T-cell (primary cell): ENCODE results near the gene ANAPC4. TPM values are rescaled to one million over a fixed set of nuclear protein-coding genes. Genes with fewer than 3 reads are reported as not detected.

Experiments
- ATAC-seq, 4 experiments: fragments of 200-7000 bp in 3 of 4; fragments of 150-1000 bp in 1 of 4; cut with Tn5 transposase; replicated peaks in 1 of 4; 1 replicate in 3 of 4; 2 replicates in 1 of 4; pipeline ENCODE4 v1.10.0; 2021; ENCODE audit warnings: moderate library complexity in 3 of 4, mild to moderate bottlenecking in 2 of 4, moderate number of reproducible peaks in 1 of 4
- CTCF ChIA-PET, 2 donors: fragments of 300-600 bp; sonication (Branson Sonifier 250); formaldehyde crosslinking; loops; one replicate each; lab custom pipeline; 2022; ENCODE audit warnings: antibody characterized with exemption in 2 of 2; lab: Charles Lee
- POLR2A ChIA-PET, 2 donors: fragments of 300-600 bp; sonication (Branson Sonifier 250); formaldehyde crosslinking; loops; one replicate each; lab custom pipeline; 2022; ENCODE audit warnings: antibody characterized with exemption in 2 of 2; lab: Charles Lee
- DNase-seq, 35 experiments: peaks; one replicate each; pipeline versions ENCODE4 v3.0.0 to v3.0.0-alpha.2; 2013 to 2023
- H3K27ac ChIP-seq: one replicate; pipeline ENCODE4 v1.5.1; 2013; ENCODE audit warnings: low read length
- H3K27me3 ChIP-seq, 2 experiments: replicated peaks in 1 of 2; 1 replicate in 1 of 2; 2 replicates in 1 of 2; pipeline versions ENCODE4 v1.6.1 to v1.7.0; 2013; ENCODE audit warnings: low read length in 1 of 2, mixed read lengths in 1 of 2; ENCODE audit not compliant: control insufficient read depth in 2 of 2, insufficient read depth in 2 of 2; ENCODE audit errors: extremely low read depth in 1 of 2
- H3K36me3 ChIP-seq, 2 donors: 1 replicate in 1 of 2; 2 replicates in 1 of 2; pipeline versions ENCODE4 v1.6.1 to v1.7.0; 2013; ENCODE audit warnings: low read length in 1 of 2; ENCODE audit not compliant: control insufficient read depth in 2 of 2, insufficient read depth in 1 of 2; ENCODE audit errors: extremely low read depth in 1 of 2
- H3K4me1 ChIP-seq, 2 experiments: 1 replicate in 1 of 2; 2 replicates in 1 of 2; pipeline versions ENCODE4 v1.6.1 to v1.7.0; 2013; ENCODE audit warnings: low read length in 2 of 2, mixed read lengths in 1 of 2; ENCODE audit not compliant: insufficient read depth in 2 of 2, control insufficient read depth in 1 of 2; ENCODE audit errors: extremely low read depth in 1 of 2
- H3K4me3 ChIP-seq, 2 donors: 1 replicate in 1 of 2; 2 replicates in 1 of 2; pipeline versions ENCODE4 v1.5.1 to v1.7.0; 2013; ENCODE audit warnings: mild to moderate bottlenecking in 2 of 2, low read length in 1 of 2, moderate library complexity in 1 of 2; ENCODE audit not compliant: control insufficient read depth in 1 of 2; ENCODE audit errors: extremely low read depth in 1 of 2
- H3K9me3 ChIP-seq: 2 replicates; pipeline ENCODE4 v1.7.0; 2013
- H3K27ac Mint-ChIP-seq, 2 donors: one replicate each; pipeline ENCODE4 v1.8.0; 2020 to 2021; ENCODE audit warnings: mild to moderate bottlenecking in 2 of 2, mixed read lengths in 2 of 2
- H3K27me3 Mint-ChIP-seq, 2 donors: one replicate each; pipeline ENCODE4 v1.8.0; 2021 to 2022; ENCODE audit warnings: mixed read lengths in 2 of 2
- H3K36me3 Mint-ChIP-seq: one replicate; pipeline ENCODE4 v1.8.0; 2021; ENCODE audit warnings: mixed read lengths
- H3K4me1 Mint-ChIP-seq, 3 donors: one replicate each; pipeline ENCODE4 v1.8.0; 2020 to 2022; ENCODE audit warnings: mixed read lengths in 3 of 3, mild to moderate bottlenecking in 1 of 3
- H3K4me3 Mint-ChIP-seq, 3 donors: one replicate each; pipeline ENCODE4 v1.8.0; 2020 to 2022; ENCODE audit warnings: mild to moderate bottlenecking in 3 of 3, mixed read lengths in 3 of 3, moderate library complexity in 3 of 3
- H3K9me3 Mint-ChIP-seq, 3 donors: one replicate each; pipeline ENCODE4 v1.8.0; 2020 to 2022; ENCODE audit warnings: mixed read lengths in 3 of 3
- WGBS: methylation state at CpG from one replicate; pipeline ENCODE4 v1.1.5; 2013; ENCODE audit warnings: missing lambda C conversion rate; ENCODE audit not compliant: insufficient coverage; 5-methylcytosine and 5-hydroxymethylcytosine counted together
- total RNA-seq, 35 experiments: library from RNA in 6 of 35; stranded (reverse) in 6 of 35; fragments of 120-200 nt in 1 of 35; gene quantifications; one replicate each; pipeline versions ENCODE4 v1.2.1 to v1.2.4 and lab custom pipeline; 2013 to 2026

Gene ANAPC4
- total RNA-seq, 5 donors from 2014 or later (not counting 1 experiment from before 2014, with no cell fraction given), result 40.4 to 56.6 (median 50.5) TPM

DNA sequence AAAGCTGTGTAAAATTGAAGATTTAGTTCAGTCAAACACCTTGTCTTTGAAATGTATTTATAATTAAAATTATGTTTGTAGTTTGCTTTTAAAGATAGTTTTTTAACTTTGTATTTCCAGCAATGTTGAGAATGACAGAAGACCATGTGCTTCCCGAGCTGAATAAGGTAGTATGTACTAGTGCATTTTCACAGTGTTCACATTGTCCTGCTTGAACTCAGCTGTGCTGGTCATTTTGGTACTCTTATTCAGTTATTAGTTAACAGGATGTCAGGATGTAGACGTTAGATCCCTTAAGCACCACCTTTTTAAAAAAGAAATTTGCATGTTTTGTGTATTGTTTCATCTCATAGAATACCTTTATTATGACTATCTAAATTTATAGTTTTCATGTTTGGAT, 28.4 kb downstream of the ANAPC4 start:
- ChIA-PET POLR2A (no interaction called here), CTCF (no interaction called here)
- Histone ChIP-seq H3K36me3 (peaks cover 0 to 82% of the 10 kb centered on the region in 2 donors), H3K4me3 (no peak overlapping the region), H3K4me1 (no peaks in the 10 kb centered on the region), H3K9me3 (no peaks in the 10 kb centered on the region), H3K27ac (no peak overlapping the region), H3K27me3 (no peaks in the 10 kb centered on the region)
- no peaks in the 10 kb centered on the region for H3K4me1 Mint-ChIP-seq
- ATAC-seq (no peak), DNase-seq (no peak)
- no peaks in the 10 kb centered on the region for H3K9me3 Mint-ChIP-seq
- peaks cover 71% of the 10 kb centered on the region for H3K36me3 Mint-ChIP-seq
- H3K27me3 Mint-ChIP-seq, result no peaks in the 10 kb centered on the region
- H3K27ac Mint-ChIP-seq, result no peak overlapping the region
- no peak overlapping the region for H3K4me3 Mint-ChIP-seq
- 75% methylated on average over 1 of the region's 2 CpGs for WGBS

DNA sequence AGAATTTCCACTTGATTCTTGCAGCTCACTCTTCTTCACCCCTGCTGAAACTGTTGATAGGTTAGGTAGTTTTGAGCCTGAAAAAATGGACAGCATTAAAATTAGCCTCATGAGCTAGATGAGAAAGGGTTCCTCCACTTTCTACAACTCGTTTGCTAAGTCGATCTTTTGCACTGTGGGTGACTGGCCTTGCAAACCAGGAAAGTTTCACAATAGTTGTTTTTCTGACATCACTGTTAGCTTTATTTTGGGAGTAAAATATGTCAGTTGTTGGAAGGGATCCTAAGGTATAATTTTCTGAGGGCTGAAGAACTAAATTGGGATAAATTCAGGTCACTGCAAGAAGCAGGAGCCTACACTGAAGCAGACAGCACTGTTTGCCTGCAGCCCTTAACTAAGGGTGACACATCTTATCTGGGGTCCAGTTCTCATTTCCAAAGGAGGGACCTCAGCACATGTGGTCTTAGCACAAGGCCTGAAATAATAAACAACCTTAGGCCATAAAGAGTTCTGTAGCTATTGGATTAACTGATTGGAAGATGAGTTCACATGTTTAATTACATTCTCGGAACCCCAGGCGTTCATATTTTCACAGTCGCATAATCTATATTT, 29.1 kb downstream of the ANAPC4 start:
- CTCF ChIA-PET, result interaction anchor here in 1 of 2 donors (0.6 kb wide), 1 partner anchor 8 kb away, joined by 3 read pairs; no protein-coding TSS in a partner anchor
- no peak for ATAC-seq

DNA sequence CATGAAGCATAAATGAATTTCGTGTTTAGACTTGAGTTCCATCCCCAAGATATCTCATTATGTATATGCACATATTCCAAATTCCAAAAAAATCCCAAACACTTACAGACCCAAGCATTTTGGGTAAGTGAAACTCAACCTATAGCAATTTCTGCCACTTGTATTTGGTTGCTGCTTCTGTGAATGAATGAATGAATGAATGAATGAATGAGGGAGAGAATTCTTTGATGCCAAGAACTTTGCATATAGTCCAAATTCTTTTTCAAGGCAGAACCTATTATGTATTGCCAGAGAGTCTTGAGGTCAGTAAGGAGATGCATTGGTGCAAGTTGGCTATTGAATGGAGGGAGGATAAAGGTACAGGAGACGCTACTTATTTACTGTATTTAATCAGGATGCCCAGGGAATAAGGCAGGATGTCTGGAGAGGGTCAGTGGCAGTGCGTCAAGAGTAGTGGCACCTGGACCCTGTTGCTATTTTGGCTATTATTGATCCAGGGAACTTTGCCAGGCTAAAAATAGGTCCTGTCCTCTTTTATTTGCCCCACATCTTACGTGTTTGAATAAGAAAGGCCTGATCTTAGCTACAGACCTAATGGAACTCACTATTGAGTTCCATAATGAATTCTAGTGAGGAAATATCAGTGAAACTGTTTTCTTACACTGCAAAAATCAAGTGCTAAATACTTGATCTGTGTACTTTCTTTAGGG, 33.9 kb downstream of the ANAPC4 start:
- no peaks in the 10 kb centered on the region for H3K4me1 ChIP-seq
- no peak overlapping the region for H3K4me3 ChIP-seq
- Mint-ChIP-seq H3K4me1 (no peaks in the 10 kb centered on the region), H3K4me3 (no peak overlapping the region), H3K9me3 (no peaks in the 10 kb centered on the region), H3K27me3 (no peaks in the 10 kb centered on the region), H3K27ac (no peak overlapping the region), H3K36me3 (peaks cover 64% of the 10 kb centered on the region)
- 100% methylated on average over 2 of the region's 4 CpGs for WGBS
- peaks cover 0 to 88% of the 10 kb centered on the region in 2 donors for H3K36me3 ChIP-seq
- CTCF ChIA-PET, result no interaction called here
- no peaks in the 10 kb centered on the region for H3K9me3 ChIP-seq
- POLR2A ChIA-PET, result no interaction called here
- H3K27ac ChIP-seq, result no peak overlapping the region
- H3K27me3 ChIP-seq, result no peaks in the 10 kb centered on the region
- ATAC-seq (no peak), DNase-seq (no peak)

More for the DNA sequence above, 29.1 kb downstream of the ANAPC4 start:
- Mint-ChIP-seq H3K4me1 (no peaks in the 10 kb centered on the region), H3K27ac (no peak overlapping the region), H3K4me3 (no peak overlapping the region), H3K36me3 (peaks cover 71% of the 10 kb centered on the region), H3K9me3 (no peaks in the 10 kb centered on the region), H3K27me3 (no peaks in the 10 kb centered on the region)
- Histone ChIP-seq H3K36me3 (peaks cover 0 to 82% of the 10 kb centered on the region in 2 donors), H3K27me3 (no peaks in the 10 kb centered on the region), H3K9me3 (no peaks in the 10 kb centered on the region), H3K4me1 (no peaks in the 10 kb centered on the region), H3K27ac (no peak overlapping the region), H3K4me3 (no peak overlapping the region)
- WGBS, result no CpG with 5 or more reads among the region's 5 CpGs
- no peak for DNase-seq
- POLR2A ChIA-PET, result no interaction called here

DNA sequence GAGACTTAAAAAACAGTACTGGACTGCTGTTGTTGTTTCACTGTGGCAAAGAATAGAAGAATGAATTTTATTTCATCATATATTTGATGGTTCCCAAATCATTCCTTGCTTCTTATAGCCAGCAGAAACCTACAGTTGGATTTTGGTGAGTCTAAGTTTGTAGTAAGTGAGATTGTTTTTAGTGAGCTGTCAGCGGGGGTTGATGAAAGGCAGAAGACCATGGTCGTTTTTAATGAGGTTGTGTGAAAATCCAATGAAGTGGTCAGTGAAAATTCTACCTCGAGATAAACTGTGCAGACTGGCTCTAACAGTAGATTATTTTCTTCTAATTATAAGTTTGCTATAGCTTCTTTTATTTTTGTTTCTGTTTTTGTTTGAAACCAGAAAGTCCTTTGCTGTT, 36.2 kb downstream of the ANAPC4 start:
- ATAC-seq (no peak), DNase-seq (no peak)
- Histone ChIP-seq H3K9me3 (no peaks in the 10 kb centered on the region), H3K36me3 (peaks cover 9 to 89% of the 10 kb centered on the region in 2 donors), H3K27ac (no peak overlapping the region), H3K27me3 (no peaks in the 10 kb centered on the region), H3K4me1 (no peaks in the 10 kb centered on the region), H3K4me3 (no peak overlapping the region)
- Mint-ChIP-seq H3K36me3 (peaks cover 63% of the 10 kb centered on the region), H3K27ac (no peak overlapping the region), H3K27me3 (no peaks in the 10 kb centered on the region), H3K4me3 (no peak overlapping the region), H3K4me1 (no peaks in the 10 kb centered on the region), H3K9me3 (no peaks in the 10 kb centered on the region)
- WGBS, result no CpG with 5 or more reads among the region's 3 CpGs
- ChIA-PET POLR2A (no interaction called here), CTCF (interaction anchor here (0.5 to 1.1 kb wide), 2 partner anchors 46 to 61 kb away, joined by 3 read pairs; no protein-coding TSS in a partner anchor)

DNA sequence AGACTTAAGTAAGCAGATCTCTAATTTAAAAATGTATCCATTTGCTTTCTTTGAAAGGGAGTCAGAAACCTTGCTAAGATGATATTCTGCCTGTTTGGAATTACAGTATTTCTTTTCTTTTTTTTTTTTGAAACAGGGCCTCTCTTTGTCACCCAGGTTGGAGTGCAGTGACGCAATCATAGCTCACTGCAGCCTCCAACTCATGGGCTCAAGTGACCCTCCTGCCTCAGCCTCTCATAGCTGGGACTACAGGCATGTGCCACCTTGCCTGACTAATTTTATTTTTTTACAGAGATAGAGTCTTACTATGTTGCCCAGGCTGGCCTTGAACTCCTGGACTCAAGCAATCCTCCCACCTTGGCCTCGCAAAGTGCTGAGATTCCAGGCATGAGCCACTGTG, 40.0 kb downstream of the ANAPC4 start:
- 100% methylated on average over 1 of the region's 2 CpGs for WGBS
- Histone ChIP-seq H3K4me3 (no peak overlapping the region), H3K27me3 (no peaks in the 10 kb centered on the region), H3K36me3 (peaks cover 9 to 61% of the 10 kb centered on the region in 2 donors), H3K4me1 (no peaks in the 10 kb centered on the region), H3K27ac (no peak overlapping the region), H3K9me3 (no peaks in the 10 kb centered on the region)
- no peak overlapping the region for H3K4me3 Mint-ChIP-seq
- H3K36me3 Mint-ChIP-seq, result peaks cover 39% of the 10 kb centered on the region
- H3K9me3 Mint-ChIP-seq, result no peaks in the 10 kb centered on the region
- DNase-seq, result no peak
- CTCF ChIA-PET, result no interaction called here
- no peak overlapping the region for H3K27ac Mint-ChIP-seq
- POLR2A ChIA-PET, result no interaction called here
- no peaks in the 10 kb centered on the region for H3K4me1 Mint-ChIP-seq
- H3K27me3 Mint-ChIP-seq, result no peaks in the 10 kb centered on the region
- ATAC-seq, result no peak

DNA sequence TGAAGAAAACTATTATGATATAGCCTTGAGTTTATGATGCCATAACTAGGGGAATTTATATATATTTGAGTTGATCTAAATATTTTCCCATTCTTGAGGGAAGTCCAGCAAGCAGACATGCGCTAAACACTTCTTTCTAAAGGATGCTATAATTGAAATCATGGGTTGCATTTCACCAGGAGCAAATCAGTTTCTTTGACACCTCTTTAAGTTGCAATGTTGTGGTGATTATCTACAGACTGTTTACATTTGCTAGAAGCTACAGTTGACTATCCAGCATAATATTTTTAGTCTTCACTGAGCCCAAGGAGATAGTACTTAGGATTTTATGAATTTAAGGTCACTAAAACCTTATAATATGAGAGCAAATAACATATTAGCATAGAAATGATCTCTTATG, 43.9 kb downstream of the ANAPC4 start:
- H3K27me3 Mint-ChIP-seq, result no peaks in the 10 kb centered on the region
- H3K27ac ChIP-seq, result no peak overlapping the region
- ATAC-seq (no peak), DNase-seq (no peak)
- POLR2A ChIA-PET, result no interaction called here
- peaks cover 9 to 30% of the 10 kb centered on the region in 2 donors for H3K36me3 ChIP-seq
- no peak overlapping the region for H3K4me3 ChIP-seq
- H3K36me3 Mint-ChIP-seq, result peaks cover 18% of the 10 kb centered on the region
- H3K9me3 ChIP-seq, result no peaks in the 10 kb centered on the region
- H3K4me3 Mint-ChIP-seq, result no peak overlapping the region
- WGBS, result no CpG with 5 or more reads among the region's 1 CpG
- no peaks in the 10 kb centered on the region for H3K4me1 ChIP-seq
- no peaks in the 10 kb centered on the region for H3K4me1 Mint-ChIP-seq
- H3K27ac Mint-ChIP-seq, result no peak overlapping the region
- no peaks in the 10 kb centered on the region for H3K27me3 ChIP-seq
- CTCF ChIA-PET, result no interaction called here
- no peaks in the 10 kb centered on the region for H3K9me3 Mint-ChIP-seq
